ENCODE data around the gene DLG1. TPM values are rescaled to one million over a fixed set of nuclear protein-coding genes. Genes with fewer than 3 reads are reported as not detected.

Gene DLG1
- total RNA-seq, 1 donor from 2014 or later: 113 TPM

GRCh38 chr3:196998966-196999760 lies 299.2 kb downstream of the DLG1 start:
- DNase-seq (ENCODE audit: low spot score): no peak
- intact Hi-C loops (cut with DNase I): no loop called here

- intact Hi-C loops (cut with DNase I): no loop called here
- peak; percentile 63 for DNase-seq (ENCODE audit: low spot score)
Measured at GRCh38 chr3:196997311-196997710, 301.1 kb downstream of the DLG1 start.

GRCh38 chr3:196996454-196997265 lies 301.8 kb downstream of the DLG1 start:
- peak; percentile 67 for DNase-seq (ENCODE audit: low spot score)
- intact Hi-C loops (cut with DNase I): no loop called here

- intact Hi-C loops (cut with DNase I): no loop called here
- DNase-seq (ENCODE audit: low spot score): peak; percentile 69
Measured at GRCh38 chr3:196995646-196996355, 302.6 kb downstream of the DLG1 start.

GRCh38 chr3:196995027-196995426 lies 303.4 kb downstream of the DLG1 start:
- peak; percentile 41 for DNase-seq (ENCODE audit: low spot score)
- intact Hi-C loops (cut with DNase I): no loop called here

GRCh38 chr3:196994056-196994455 lies 304.4 kb downstream of the DLG1 start:
- intact Hi-C loops (cut with DNase I): no loop called here
- DNase-seq (ENCODE audit: low spot score): peak; percentile 44

Small RNAs within 50 kb of the gene (microRNA-seq; reads per million reads assigned to microRNA genes)
- gene MIR4797: not detected

All from cardiac septum (tissue), 1 donor.